ENCODE data around the gene ZIC2.

- TF ChIP-seq, protein P1, sequence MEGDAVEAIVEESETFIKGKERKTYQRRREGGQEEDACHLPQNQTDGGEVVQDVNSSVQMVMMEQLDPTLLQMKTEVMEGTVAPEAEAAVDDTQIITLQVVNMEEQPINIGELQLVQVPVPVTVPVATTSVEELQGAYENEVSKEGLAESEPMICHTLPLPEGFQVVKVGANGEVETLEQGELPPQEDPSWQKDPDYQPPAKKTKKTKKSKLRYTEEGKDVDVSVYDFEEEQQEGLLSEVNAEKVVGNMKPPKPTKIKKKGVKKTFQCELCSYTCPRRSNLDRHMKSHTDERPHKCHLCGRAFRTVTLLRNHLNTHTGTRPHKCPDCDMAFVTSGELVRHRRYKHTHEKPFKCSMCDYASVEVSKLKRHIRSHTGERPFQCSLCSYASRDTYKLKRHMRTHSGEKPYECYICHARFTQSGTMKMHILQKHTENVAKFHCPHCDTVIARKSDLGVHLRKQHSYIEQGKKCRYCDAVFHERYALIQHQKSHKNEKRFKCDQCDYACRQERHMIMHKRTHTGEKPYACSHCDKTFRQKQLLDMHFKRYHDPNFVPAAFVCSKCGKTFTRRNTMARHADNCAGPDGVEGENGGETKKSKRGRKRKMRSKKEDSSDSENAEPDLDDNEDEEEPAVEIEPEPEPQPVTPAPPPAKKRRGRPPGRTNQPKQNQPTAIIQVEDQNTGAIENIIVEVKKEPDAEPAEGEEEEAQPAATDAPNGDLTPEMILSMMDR (IDR thresholded peaks at IDR 0.05), result no peak
- TF ChIP-seq EP300 (IDR thresholded peaks at IDR 0.05) (no peak), POLR2A (IDR thresholded peaks at IDR 0.05) (no peak)
Measured at GRCh38 chr13:99989276-99990125, 7.9 kb downstream of the ZIC2 start.
